ENCODE measurements around the gene MSL1. TPM values are rescaled to one million over a fixed set of nuclear protein-coding genes. Genes with fewer than 3 reads are reported as not detected.

The MSL1 gene
- total and polyA plus RNA-seq, 9 donors, result 81.7 to 124 (median 104) TPM

Other genes with a start within 250 kb of the MSL1 start
- gene GSDMB, start 203.3 kb upstream of the MSL1 start, total RNA-seq, result 5.2 TPM
- gene GSDMB, start 203.3 kb upstream of the MSL1 start, polyA plus RNA-seq (ENCODE audit: insufficient read depth in 1 of 8, insufficient read length in 8 of 8, low replicate concordance in 1 of 8), result 10 to 100 TPM in 3 of 8 donors, 1 to 10 TPM in 5; 3.9 to 13.7 (median 8.6) TPM
- gene ORMDL3, start 194.4 kb upstream of the MSL1 start, total RNA-seq, result 55.6 TPM
- 10 to 100 TPM; 32.7 to 49.8 (median 37.6) TPM for gene ORMDL3, start 194.4 kb upstream of the MSL1 start, polyA plus RNA-seq (ENCODE audit: insufficient read depth in 1 of 8, insufficient read length in 8 of 8, low replicate concordance in 1 of 8)
- not detected for gene LRRC3C, start 194.2 kb upstream of the MSL1 start, total RNA-seq
- under 1 TPM in 1 of 8 donors, not detected in 7; 0.18 TPM for gene LRRC3C, start 194.2 kb upstream of the MSL1 start, polyA plus RNA-seq (ENCODE audit: insufficient read depth in 1 of 8, insufficient read length in 8 of 8, low replicate concordance in 1 of 8)
- gene GSDMA, start 159.0 kb upstream of the MSL1 start, total RNA-seq, result 0.22 TPM
- under 1 TPM in 7 of 8 donors, not detected in 1; 0.09 to 0.24 (median 0.16) TPM for gene GSDMA, start 159.0 kb upstream of the MSL1 start, polyA plus RNA-seq (ENCODE audit: insufficient read depth in 1 of 8, insufficient read length in 8 of 8, low replicate concordance in 1 of 8)
- gene PSMD3, start 141.2 kb upstream of the MSL1 start, total RNA-seq, result 67.6 TPM
- 100 to 1,000 TPM in 1 of 8 donors, 10 to 100 TPM in 7; 85.5 to 110 (median 95.0) TPM for gene PSMD3, start 141.2 kb upstream of the MSL1 start, polyA plus RNA-seq (ENCODE audit: insufficient read depth in 1 of 8, insufficient read length in 8 of 8, low replicate concordance in 1 of 8)
- gene CSF3, start 106.5 kb upstream of the MSL1 start, total RNA-seq, result 0.13 TPM
- under 1 TPM in 7 of 8 donors, not detected in 1; 0.09 to 0.54 (median 0.20) TPM for gene CSF3, start 106.5 kb upstream of the MSL1 start, polyA plus RNA-seq (ENCODE audit: insufficient read depth in 1 of 8, insufficient read length in 8 of 8, low replicate concordance in 1 of 8)
- 29.3 TPM for gene MED24, start 67.6 kb upstream of the MSL1 start, total RNA-seq
- gene MED24, start 67.6 kb upstream of the MSL1 start, polyA plus RNA-seq (ENCODE audit: insufficient read depth in 1 of 8, insufficient read length in 8 of 8, low replicate concordance in 1 of 8), result 10 to 100 TPM; 56.1 to 80.7 (median 67.1) TPM
- gene THRA, start 59.0 kb upstream of the MSL1 start, total RNA-seq, result 57.3 TPM
- gene THRA, start 59.0 kb upstream of the MSL1 start, polyA plus RNA-seq (ENCODE audit: insufficient read depth in 1 of 8, insufficient read length in 8 of 8, low replicate concordance in 1 of 8), result 10 to 100 TPM; 58.3 to 75.2 (median 66.2) TPM
- gene NR1D1, start 21.4 kb upstream of the MSL1 start, total RNA-seq, result 1.7 TPM
- gene NR1D1, start 21.4 kb upstream of the MSL1 start, polyA plus RNA-seq (ENCODE audit: insufficient read depth in 1 of 8, insufficient read length in 8 of 8, low replicate concordance in 1 of 8), result 1 to 10 TPM; 2.0 to 5.6 (median 4.9) TPM
- 35.0 TPM for gene CASC3, start 18.6 kb downstream of the MSL1 start, total RNA-seq
- gene CASC3, start 18.6 kb downstream of the MSL1 start, polyA plus RNA-seq (ENCODE audit: insufficient read depth in 1 of 8, insufficient read length in 8 of 8, low replicate concordance in 1 of 8), result 10 to 100 TPM; 53.5 to 69.7 (median 59.5) TPM
- gene RAPGEFL1, start 55.5 kb downstream of the MSL1 start, total RNA-seq, result 2.4 TPM
- gene RAPGEFL1, start 55.5 kb downstream of the MSL1 start, polyA plus RNA-seq (ENCODE audit: insufficient read depth in 1 of 8, insufficient read length in 8 of 8, low replicate concordance in 1 of 8), result 10 to 100 TPM in 1 of 8 donors, 1 to 10 TPM in 7; 5.2 to 10.3 (median 6.5) TPM
- gene WIPF2, start 97.3 kb downstream of the MSL1 start, total RNA-seq, result 4.6 TPM
- gene WIPF2, start 97.3 kb downstream of the MSL1 start, polyA plus RNA-seq (ENCODE audit: insufficient read depth in 1 of 8, insufficient read length in 8 of 8, low replicate concordance in 1 of 8), result 10 to 100 TPM; 11.0 to 18.0 (median 14.6) TPM
- 8.2 TPM for gene CDC6, start 165.9 kb downstream of the MSL1 start, total RNA-seq
- gene CDC6, start 165.9 kb downstream of the MSL1 start, polyA plus RNA-seq (ENCODE audit: insufficient read depth in 1 of 8, insufficient read length in 8 of 8, low replicate concordance in 1 of 8), result 10 to 100 TPM in 6 of 8 donors, 1 to 10 TPM in 2; 8.9 to 17.0 (median 12.0) TPM
- 28.2 TPM for gene RARA, start 187.2 kb downstream of the MSL1 start, total RNA-seq
- gene RARA, start 187.2 kb downstream of the MSL1 start, polyA plus RNA-seq (ENCODE audit: insufficient read depth in 1 of 8, insufficient read length in 8 of 8, low replicate concordance in 1 of 8), result 10 to 100 TPM; 53.3 to 77.2 (median 66.1) TPM
- gene GJD3, start 242.8 kb downstream of the MSL1 start, total RNA-seq, result 0.18 TPM
- under 1 TPM in 7 of 8 donors, not detected in 1; 0.17 to 0.87 (median 0.29) TPM for gene GJD3, start 242.8 kb downstream of the MSL1 start, polyA plus RNA-seq (ENCODE audit: insufficient read depth in 1 of 8, insufficient read length in 8 of 8, low replicate concordance in 1 of 8)